Activated T-helper 1 cell treated with anti-CD3 and anti-CD28 coated beads, Interleukin-12 subunit alpha, Interleukin-12 subunit beta, Interleukin-2, Interleukin-4 antibody, amounts not matched to agents 30 ng/mL and 10 ng/mL and 1 ng/mL, durations not matched to agents 14 hours and 24 hours and 36 hours (primary cell): ENCODE results near the gene HTR4. TPM values are rescaled to one million over a fixed set of nuclear protein-coding genes. Genes with fewer than 3 reads are reported as not detected.

Experiments used
- DNase-seq: peaks from one replicate; pipeline ENCODE4 v3.0.0; 2021; ENCODE audit warnings: low spot score
- H3K27ac Mint-ChIP-seq: one replicate; pipeline ENCODE4 v1.8.0; 2021; ENCODE audit warnings: mild to moderate bottlenecking, mixed read lengths
- H3K27me3 Mint-ChIP-seq: one replicate; pipeline ENCODE4 v1.8.0; 2022; ENCODE audit warnings: mild to moderate bottlenecking, moderate library complexity, mixed read lengths; ENCODE audit not compliant: insufficient read depth
- H3K36me3 Mint-ChIP-seq: one replicate; pipeline ENCODE4 v1.8.0; 2021; ENCODE audit warnings: low read depth, mixed read lengths
- H3K4me1 Mint-ChIP-seq: one replicate; pipeline ENCODE4 v1.8.0; 2021; ENCODE audit warnings: low read depth, mixed read lengths
- H3K4me3 Mint-ChIP-seq: one replicate; pipeline ENCODE4 v1.8.0; 2021; ENCODE audit warnings: mild to moderate bottlenecking, moderate library complexity, mixed read lengths
- H3K9me3 Mint-ChIP-seq: one replicate; pipeline ENCODE4 v1.8.0; 2021; ENCODE audit warnings: mixed read lengths
- intact Hi-C: fragments of 100-400 bp; cut with micrococcal nuclease; formaldehyde crosslinking; loops from one replicate; pipeline ENCODE4 v1.15.1; 2024
- total RNA-seq: library from RNA; stranded (reverse); gene quantifications from 2 replicates; pipeline ENCODE4 v1.2.3, GENCODE V29; 2022

Gene HTR4
- total RNA-seq, 1 donor from 2014 or later, result not detected

GRCh38 chr5:148443241-148443640 lies 211.1 kb downstream of the HTR4 start:
- no peak for DNase-seq
- no peaks in the 10 kb centered on the region for H3K4me1 Mint-ChIP-seq
- peaks cover 3% of the 10 kb centered on the region for H3K27me3 Mint-ChIP-seq
- intact Hi-C loops, result loop anchor here (10.0 kb wide), 1 partner anchor 672 kb away; no protein-coding TSS in a partner anchor
- H3K9me3 Mint-ChIP-seq, result no peaks in the 10 kb centered on the region
- H3K4me3 Mint-ChIP-seq, result no peak overlapping the region
- no peak overlapping the region for H3K27ac Mint-ChIP-seq
- H3K36me3 Mint-ChIP-seq, result peaks cover 24% of the 10 kb centered on the region

DNA sequence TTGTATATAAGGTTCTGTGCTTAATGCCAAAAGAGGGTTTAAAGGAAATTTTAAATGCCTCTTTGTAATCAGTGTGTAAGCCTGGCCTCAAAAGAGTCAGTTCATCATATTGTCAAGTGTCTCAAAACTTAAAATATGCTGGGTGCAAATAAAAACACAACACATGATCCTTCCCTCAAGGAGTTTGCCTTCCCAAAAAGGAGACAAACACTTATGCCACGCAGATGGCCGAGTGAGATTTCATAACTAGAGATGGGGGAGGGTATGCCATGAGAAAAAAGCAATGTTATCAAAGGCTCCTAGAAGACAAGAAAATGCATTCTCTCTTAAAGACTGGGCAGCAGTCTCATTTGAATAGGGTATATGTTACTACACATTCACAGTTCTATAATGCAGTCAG lies 215.4 kb downstream of the HTR4 start:
- no peaks in the 10 kb centered on the region for H3K9me3 Mint-ChIP-seq
- peaks cover 39% of the 10 kb centered on the region for H3K36me3 Mint-ChIP-seq

DNA sequence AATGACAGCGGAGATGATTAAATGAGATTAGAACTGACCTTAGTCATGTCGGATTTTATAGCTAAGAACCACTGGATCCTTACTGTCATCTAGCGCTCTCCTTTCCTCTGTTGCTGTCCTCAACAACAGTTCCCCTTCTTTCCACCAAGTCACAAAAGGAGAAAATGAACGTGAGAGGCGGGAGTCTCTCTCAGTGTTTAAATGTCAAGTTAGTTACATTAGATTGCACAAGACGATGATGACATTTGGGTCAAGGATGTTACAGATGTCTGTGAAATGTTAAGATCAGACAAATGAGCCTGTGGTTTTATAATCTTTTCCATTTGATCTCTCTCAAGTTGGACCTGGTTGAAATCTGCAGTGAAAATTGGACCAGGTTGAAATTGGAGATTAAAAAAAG lies 217.1 kb downstream of the HTR4 start:
- no peak for DNase-seq
- Mint-ChIP-seq H3K27ac (peak overlapping the region; percentile 66), H3K36me3 (peaks cover 53% of the 10 kb centered on the region), H3K27me3 (no peaks in the 10 kb centered on the region), H3K4me1 (peaks cover 6% of the 10 kb centered on the region), H3K4me3 (no peak overlapping the region), H3K9me3 (no peaks in the 10 kb centered on the region)
- intact Hi-C loops, result loop anchor here (5.0 kb wide), 1 partner anchor 35 kb away; no protein-coding TSS in a partner anchor

More for the DNA sequence above, 215.4 kb downstream of the HTR4 start:
- Mint-ChIP-seq H3K4me3 (no peak overlapping the region), H3K27ac (no peak overlapping the region), H3K27me3 (no peaks in the 10 kb centered on the region), H3K4me1 (peaks cover 6% of the 10 kb centered on the region)
- no peak for DNase-seq
- intact Hi-C loops, result loop anchor here (5.0 kb wide), 1 partner anchor 37 kb away; no protein-coding TSS in a partner anchor

GRCh38 chr5:148436029-148436428 lies 218.3 kb downstream of the HTR4 start:
- Mint-ChIP-seq H3K4me3 (no peak overlapping the region), H3K27ac (no peak overlapping the region), H3K4me1 (peaks cover 6% of the 10 kb centered on the region), H3K9me3 (no peaks in the 10 kb centered on the region), H3K27me3 (no peaks in the 10 kb centered on the region), H3K36me3 (peaks cover 48% of the 10 kb centered on the region)
- no peak for DNase-seq
- intact Hi-C loops, result loop anchor here (5.0 kb wide), 1 partner anchor 34 kb away; no protein-coding TSS in a partner anchor

DNA sequence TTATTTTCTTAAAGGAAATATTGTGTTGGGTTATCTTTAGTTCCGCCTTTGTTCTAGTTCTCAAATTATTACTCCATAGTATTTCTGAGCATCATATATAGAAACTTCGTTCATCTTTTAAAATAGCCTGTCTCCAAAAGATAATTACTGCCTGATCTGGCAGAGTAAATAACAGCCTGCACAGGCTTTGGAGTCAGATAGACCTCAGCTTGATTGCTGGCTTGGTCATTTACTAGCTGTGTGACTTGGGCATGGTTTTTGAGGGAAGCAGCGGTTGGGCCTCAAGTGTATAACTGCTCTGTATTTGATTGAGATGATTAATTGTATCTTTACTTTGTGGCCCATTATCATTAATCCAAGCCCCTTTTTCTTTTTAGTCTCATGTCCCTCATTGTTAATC lies 220.5 kb downstream of the HTR4 start:
- no peak overlapping the region for H3K27ac Mint-ChIP-seq
- DNase-seq, result no peak
- intact Hi-C loops, result no loop called here
- peaks cover 36% of the 10 kb centered on the region for H3K36me3 Mint-ChIP-seq
- H3K27me3 Mint-ChIP-seq, result no peaks in the 10 kb centered on the region
- no peak overlapping the region for H3K4me3 Mint-ChIP-seq
- no peaks in the 10 kb centered on the region for H3K9me3 Mint-ChIP-seq
- H3K4me1 Mint-ChIP-seq, result peaks cover 6% of the 10 kb centered on the region

Other genes starting within 250 kb of the HTR4 start
- gene ADRB2, start 172.1 kb upstream of the HTR4 start, total RNA-seq, result 0.83 and 0.93 TPM in 2 replicates